HL-60 (cell line): Measurements from ENCODE around the gene HBE1.

ENCODE experiments used
- DNase-seq, 2 experiments: peaks; one replicate each; pipeline ENCODE4 v3.0.0-alpha.2; 2010 to 2020; ENCODE audit warnings: low read depth in 1 of 2, low spot score in 1 of 2
- H3K27ac ChIP-seq: fragments of 250-450 bp; sonication (Bioruptor Pico); replicated peaks from 2 replicates; pipeline ENCODE4 v1.5.1; 2020; ENCODE audit warnings: mild to moderate bottlenecking, moderate library complexity
- H3K27me3 ChIP-seq: fragments of 250-450 bp; sonication (Bioruptor Pico); 2 replicates; pipeline ENCODE4 v1.5.1; 2021; ENCODE audit warnings: mild to moderate bottlenecking, moderate library complexity; ENCODE audit not compliant: insufficient read depth, poor library complexity, severe bottlenecking
- H3K4me3 ChIP-seq: replicated peaks from 2 replicates; pipeline ENCODE4 v1.5.1; 2011; ENCODE audit warnings: mild to moderate bottlenecking, control low read depth, low read length; ENCODE audit not compliant: insufficient read depth
- GABPA ChIP-seq: IDR thresholded peaks from 2 replicates; pipeline ENCODE4 v1.6.1; 2012; ENCODE audit warnings: low read depth
- POLR2AphosphoS5 ChIP-seq: IDR thresholded peaks from 2 replicates; pipeline ENCODE4 v1.6.1; 2012; ENCODE audit warnings: low read depth
- SPI1 ChIP-seq: IDR thresholded peaks from 2 replicates; pipeline ENCODE4 v1.6.1; 2012; ENCODE audit warnings: low read depth, mild to moderate bottlenecking, borderline replicate concordance
- TF ChIP-seq, protein P1 (sequence below): IDR thresholded peaks from one replicate; pipeline ENCODE4 v1.5.1; 2011; ENCODE audit warnings: low read length, control low read depth, inconsistent platforms; ENCODE audit not compliant: insufficient read depth
- TF ChIP-seq, protein P2 (sequence below): IDR thresholded peaks from 2 replicates; pipeline ENCODE4 v1.6.1; 2012; ENCODE audit warnings: low read depth; ENCODE audit not compliant: insufficient replicate concordance

Gene HBE1

DNA sequence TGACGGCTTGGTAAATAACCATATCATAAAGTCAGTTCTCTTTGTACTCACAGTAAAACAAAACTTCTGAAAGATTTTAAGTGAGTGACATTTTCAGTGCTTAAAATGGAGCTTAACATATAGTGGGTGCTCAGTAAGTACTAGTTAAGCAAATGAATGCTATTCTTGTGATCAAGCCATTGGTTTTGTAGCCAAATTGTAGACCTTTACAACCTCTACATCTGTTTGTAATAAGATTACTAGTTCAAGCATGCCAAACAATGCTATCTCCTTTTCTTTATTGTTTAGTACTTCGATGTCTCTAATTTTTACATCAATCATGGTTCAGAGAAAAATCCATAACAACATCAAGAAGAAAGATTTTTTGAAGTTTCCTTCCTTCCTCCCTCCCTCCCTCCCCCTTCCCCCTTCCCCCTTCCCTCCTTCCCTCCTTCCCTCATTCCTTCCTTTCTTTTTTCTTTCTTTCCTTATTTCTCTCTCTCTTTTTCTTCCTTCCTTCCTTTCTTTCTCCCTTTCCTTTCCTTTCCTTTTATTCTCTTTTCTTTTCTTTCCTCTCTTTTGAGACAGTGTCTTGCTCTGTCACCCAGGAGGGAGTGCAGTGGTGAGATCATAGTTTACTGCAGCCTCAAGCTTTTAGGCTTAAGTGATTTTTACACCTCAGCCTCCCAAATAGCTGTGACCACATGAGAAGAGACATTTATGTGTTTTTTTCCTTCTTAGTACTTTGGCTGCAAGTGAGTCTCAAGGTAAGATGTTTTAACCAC is 37.7 kb upstream of the HBE1 start:
- H3K27ac ChIP-seq, result no peak overlapping the region
- no peak overlapping the region for H3K4me3 ChIP-seq
- no peak for DNase-seq
- H3K27me3 ChIP-seq, result no peaks in the 10 kb centered on the region
- TF ChIP-seq SPI1 (no peak), POLR2AphosphoS5 (no peak), GABPA (no peak)
- TF ChIP-seq, protein P1, sequence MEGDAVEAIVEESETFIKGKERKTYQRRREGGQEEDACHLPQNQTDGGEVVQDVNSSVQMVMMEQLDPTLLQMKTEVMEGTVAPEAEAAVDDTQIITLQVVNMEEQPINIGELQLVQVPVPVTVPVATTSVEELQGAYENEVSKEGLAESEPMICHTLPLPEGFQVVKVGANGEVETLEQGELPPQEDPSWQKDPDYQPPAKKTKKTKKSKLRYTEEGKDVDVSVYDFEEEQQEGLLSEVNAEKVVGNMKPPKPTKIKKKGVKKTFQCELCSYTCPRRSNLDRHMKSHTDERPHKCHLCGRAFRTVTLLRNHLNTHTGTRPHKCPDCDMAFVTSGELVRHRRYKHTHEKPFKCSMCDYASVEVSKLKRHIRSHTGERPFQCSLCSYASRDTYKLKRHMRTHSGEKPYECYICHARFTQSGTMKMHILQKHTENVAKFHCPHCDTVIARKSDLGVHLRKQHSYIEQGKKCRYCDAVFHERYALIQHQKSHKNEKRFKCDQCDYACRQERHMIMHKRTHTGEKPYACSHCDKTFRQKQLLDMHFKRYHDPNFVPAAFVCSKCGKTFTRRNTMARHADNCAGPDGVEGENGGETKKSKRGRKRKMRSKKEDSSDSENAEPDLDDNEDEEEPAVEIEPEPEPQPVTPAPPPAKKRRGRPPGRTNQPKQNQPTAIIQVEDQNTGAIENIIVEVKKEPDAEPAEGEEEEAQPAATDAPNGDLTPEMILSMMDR, result no peak
- TF ChIP-seq, protein P2, sequence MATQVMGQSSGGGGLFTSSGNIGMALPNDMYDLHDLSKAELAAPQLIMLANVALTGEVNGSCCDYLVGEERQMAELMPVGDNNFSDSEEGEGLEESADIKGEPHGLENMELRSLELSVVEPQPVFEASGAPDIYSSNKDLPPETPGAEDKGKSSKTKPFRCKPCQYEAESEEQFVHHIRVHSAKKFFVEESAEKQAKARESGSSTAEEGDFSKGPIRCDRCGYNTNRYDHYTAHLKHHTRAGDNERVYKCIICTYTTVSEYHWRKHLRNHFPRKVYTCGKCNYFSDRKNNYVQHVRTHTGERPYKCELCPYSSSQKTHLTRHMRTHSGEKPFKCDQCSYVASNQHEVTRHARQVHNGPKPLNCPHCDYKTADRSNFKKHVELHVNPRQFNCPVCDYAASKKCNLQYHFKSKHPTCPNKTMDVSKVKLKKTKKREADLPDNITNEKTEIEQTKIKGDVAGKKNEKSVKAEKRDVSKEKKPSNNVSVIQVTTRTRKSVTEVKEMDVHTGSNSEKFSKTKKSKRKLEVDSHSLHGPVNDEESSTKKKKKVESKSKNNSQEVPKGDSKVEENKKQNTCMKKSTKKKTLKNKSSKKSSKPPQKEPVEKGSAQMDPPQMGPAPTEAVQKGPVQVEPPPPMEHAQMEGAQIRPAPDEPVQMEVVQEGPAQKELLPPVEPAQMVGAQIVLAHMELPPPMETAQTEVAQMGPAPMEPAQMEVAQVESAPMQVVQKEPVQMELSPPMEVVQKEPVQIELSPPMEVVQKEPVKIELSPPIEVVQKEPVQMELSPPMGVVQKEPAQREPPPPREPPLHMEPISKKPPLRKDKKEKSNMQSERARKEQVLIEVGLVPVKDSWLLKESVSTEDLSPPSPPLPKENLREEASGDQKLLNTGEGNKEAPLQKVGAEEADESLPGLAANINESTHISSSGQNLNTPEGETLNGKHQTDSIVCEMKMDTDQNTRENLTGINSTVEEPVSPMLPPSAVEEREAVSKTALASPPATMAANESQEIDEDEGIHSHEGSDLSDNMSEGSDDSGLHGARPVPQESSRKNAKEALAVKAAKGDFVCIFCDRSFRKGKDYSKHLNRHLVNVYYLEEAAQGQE, result no peak

DNA sequence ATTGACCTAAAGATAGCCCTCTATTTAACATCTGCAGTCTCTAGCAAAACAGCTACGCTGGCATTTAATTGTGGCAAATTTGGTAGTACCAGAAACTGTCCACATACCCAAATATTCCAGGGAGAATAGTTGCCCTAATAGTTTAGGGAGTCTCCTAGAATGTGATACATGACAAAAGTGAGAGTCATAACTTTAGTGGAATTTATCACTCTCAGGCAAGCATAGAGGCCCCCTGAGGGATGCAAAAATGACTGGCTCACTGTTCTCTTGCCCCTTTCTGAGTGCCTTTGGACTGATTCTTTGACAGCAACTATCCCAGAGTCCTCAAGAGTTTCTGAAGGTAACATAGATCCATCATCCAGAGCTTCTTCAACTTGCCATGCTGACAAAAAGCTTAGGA is 34.3 kb upstream of the HBE1 start:
- no peak for DNase-seq
- no peak overlapping the region for H3K4me3 ChIP-seq
- H3K27ac ChIP-seq, result no peak overlapping the region
- H3K27me3 ChIP-seq, result peaks cover 2% of the 10 kb centered on the region
- TF ChIP-seq POLR2AphosphoS5 (no peak), SPI1 (no peak), GABPA (no peak)
- TF ChIP-seq, protein P1, result no peak
- TF ChIP-seq, protein P2, result no peak

DNA sequence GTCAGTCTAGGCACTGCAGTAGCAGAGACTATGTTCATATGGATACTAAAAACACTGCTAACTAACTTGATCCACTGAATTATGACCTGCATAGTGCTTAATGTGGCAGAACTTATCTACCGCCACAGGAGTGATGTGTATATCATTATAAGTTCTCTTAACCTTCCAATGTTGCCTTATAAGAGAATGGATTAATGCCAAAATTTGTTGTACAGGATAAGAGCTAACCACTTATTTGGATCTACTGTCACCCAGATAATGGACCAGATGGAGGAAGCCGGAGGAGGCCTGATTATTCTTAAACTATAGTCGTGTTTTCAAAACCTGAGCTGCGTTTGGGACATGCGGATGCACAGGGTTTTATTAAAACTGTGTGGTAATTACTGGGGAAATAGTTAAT is 33.9 kb upstream of the HBE1 start:
- H3K27me3 ChIP-seq, result peaks cover 2% of the 10 kb centered on the region
- no peak for DNase-seq
- no peak overlapping the region for H3K4me3 ChIP-seq
- TF ChIP-seq POLR2AphosphoS5, result no peak
- TF ChIP-seq SPI1, result no peak
- no peak overlapping the region for H3K27ac ChIP-seq

DNA sequence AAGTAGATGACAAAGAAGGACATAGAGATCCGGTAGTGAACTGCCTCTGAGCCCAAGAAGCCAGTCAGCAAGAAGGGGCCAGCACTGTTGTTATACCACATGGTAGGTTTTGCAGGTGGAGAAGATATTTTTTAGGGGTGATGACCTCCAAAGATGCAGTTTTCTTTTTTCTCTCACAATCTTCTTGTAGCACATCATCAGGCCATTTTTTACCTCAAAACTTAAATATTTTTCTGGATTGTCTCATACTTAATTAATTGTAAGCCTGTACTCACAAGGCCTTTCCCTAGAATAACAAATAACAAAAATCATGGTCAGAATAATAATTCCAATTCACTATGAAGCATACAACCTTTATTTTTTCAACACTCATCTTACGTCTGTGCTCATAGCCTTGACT is 32.1 kb upstream of the HBE1 start, which contains the start of gene OR51B4:
Gene OR51B4 (minus strand): TSS at position 101 of the 400 bp plus-strand sequence. CDS start 0 bp downstream, at position 101.
- Histone ChIP-seq H3K4me3 (no peak within 1 kb of the TSS), H3K27me3 (peaks cover 2% of the 10 kb centered on the region), H3K27ac (no peak within 1 kb of the TSS)
- TF ChIP-seq GABPA (no peak), SPI1 (no peak), POLR2AphosphoS5 (no peak)
- TF ChIP-seq, protein P2, result no peak
- TF ChIP-seq, protein P1, result no peak
- DNase-seq, result no peak
